ENCODE results near the gene SNIP1.

- TF ChIP-seq CTCF (IDR thresholded peaks at IDR 0.05; ENCODE audit: poor library complexity) (no peak), EZH2phosphoT487 (IDR thresholded peaks at IDR 0.05; ENCODE audit: low read depth, severe bottlenecking, unreplicated experiment) (no peak)
Observed at GRCh38 chr1:37564892-37565291, 10.8 kb upstream of the SNIP1 start.

Measured in hepatocyte (in vitro differentiated cells).